GM12872 (cell line): ENCODE measurements around the gene CPNE4.

Experiments used
- TF ChIP-seq, protein P1 (sequence below): IDR thresholded peaks from 3 replicates; pipeline ENCODE4 v1.5.1; 2011; ENCODE audit warnings: low read depth, mild to moderate bottlenecking, low read length, moderate library complexity; ENCODE audit not compliant: insufficient read depth

CPNE4 gene

GRCh38 chr3:131728898-131729642 lies 305.7 kb downstream of the CPNE4 start:
- TF ChIP-seq, protein P1, sequence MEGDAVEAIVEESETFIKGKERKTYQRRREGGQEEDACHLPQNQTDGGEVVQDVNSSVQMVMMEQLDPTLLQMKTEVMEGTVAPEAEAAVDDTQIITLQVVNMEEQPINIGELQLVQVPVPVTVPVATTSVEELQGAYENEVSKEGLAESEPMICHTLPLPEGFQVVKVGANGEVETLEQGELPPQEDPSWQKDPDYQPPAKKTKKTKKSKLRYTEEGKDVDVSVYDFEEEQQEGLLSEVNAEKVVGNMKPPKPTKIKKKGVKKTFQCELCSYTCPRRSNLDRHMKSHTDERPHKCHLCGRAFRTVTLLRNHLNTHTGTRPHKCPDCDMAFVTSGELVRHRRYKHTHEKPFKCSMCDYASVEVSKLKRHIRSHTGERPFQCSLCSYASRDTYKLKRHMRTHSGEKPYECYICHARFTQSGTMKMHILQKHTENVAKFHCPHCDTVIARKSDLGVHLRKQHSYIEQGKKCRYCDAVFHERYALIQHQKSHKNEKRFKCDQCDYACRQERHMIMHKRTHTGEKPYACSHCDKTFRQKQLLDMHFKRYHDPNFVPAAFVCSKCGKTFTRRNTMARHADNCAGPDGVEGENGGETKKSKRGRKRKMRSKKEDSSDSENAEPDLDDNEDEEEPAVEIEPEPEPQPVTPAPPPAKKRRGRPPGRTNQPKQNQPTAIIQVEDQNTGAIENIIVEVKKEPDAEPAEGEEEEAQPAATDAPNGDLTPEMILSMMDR, result no peak

GRCh38 chr3:131725414-131725813 lies 309.4 kb downstream of the CPNE4 start:
- TF ChIP-seq, protein P1, result no peak

- TF ChIP-seq, protein P1, result no peak
These were observed 311.5 kb downstream of the CPNE4 start for GRCh38 chr3:131723343-131723742.

GRCh38 chr3:131717493-131717892 lies 317.3 kb downstream of the CPNE4 start:
- TF ChIP-seq, protein P1, result no peak

DNA sequence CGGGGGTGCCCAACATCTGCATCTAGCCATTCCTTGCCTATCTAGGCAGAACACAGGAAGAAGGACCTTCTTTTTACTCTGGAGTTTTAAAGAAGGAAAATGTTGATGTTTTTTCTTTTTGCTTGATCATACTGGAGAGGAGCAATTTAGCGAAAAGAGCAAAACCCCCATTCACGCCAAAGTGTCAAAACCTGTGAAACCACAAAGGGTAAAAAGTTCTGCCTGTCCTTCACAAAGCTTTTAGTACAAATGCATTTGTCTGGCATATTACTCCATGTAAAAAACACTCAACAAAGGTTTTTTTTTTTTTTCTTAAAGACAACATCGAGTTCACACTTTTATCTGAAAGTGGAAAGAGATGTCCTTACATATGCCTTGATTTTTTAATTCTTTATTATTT lies 317.9 kb downstream of the CPNE4 start:
- TF ChIP-seq, protein P1, result no peak

- TF ChIP-seq, protein P1, result no peak
These were observed 318.8 kb downstream of the CPNE4 start for GRCh38 chr3:131716007-131716406.

GRCh38 chr3:131714585-131715220 lies 320.1 kb downstream of the CPNE4 start:
- TF ChIP-seq, protein P1, result no peak
